Measurements from ENCODE around the gene MAS1. TPM values are rescaled to one million over a fixed set of nuclear protein-coding genes. Genes with fewer than 3 reads are reported as not detected.

The MAS1 gene
- total and polyA plus RNA-seq, 2 experiments from 2014 or later: 0.03 TPM; not detected in 1

- Histone ChIP-seq H3K27ac (ENCODE audit: low read depth) (no peak overlapping the region), H3K79me2 (replicated peaks; ENCODE audit: insufficient read depth) (no peaks in the 10 kb centered on the region), H3F3A (replicated peaks; ENCODE audit: low read depth) (no peaks in the 10 kb centered on the region), H3K36me3 (ENCODE audit: insufficient read depth) (no peaks in the 10 kb centered on the region), H2AFZ (no peak overlapping the region), H3K4me2 (no peak overlapping the region), H3K4me1 (ENCODE audit: insufficient read depth) (peaks cover 6% of the 10 kb centered on the region), H3K27me3 (ENCODE audit: insufficient read depth) (no peaks in the 10 kb centered on the region), H4K20me1 (replicated peaks; ENCODE audit: insufficient read depth) (no peaks in the 10 kb centered on the region), H3K4me3 (no peak overlapping the region), H3K9me2 (ENCODE audit: insufficient read depth) (0 out of 2 replicates have a peak, but pooled peaks cover 9% of the 10 kb centered on the region)
- H3K36me3 Mint-ChIP-seq (ENCODE audit: low read depth): no peaks in the 10 kb centered on the region
- DNase-seq (ENCODE audit: low spot score) (no peak), ATAC-seq (no peak)
- no peak overlapping the region for H3K4me3 Mint-ChIP-seq
- no peak for TF ChIP-seq NANOG (IDR thresholded peaks at IDR 0.05; ENCODE audit: borderline replicate concordance)
- TF ChIP-seq POLR2AphosphoS5 (IDR thresholded peaks at IDR 0.05; ENCODE audit: low read depth): no peak
- TF ChIP-seq STAT1 (IDR thresholded peaks at IDR 0.05; ENCODE audit: unreplicated experiment): no peak
- TF ChIP-seq ZNF331 (CRISPR knock-in tag; IDR thresholded peaks at IDR 0.05; ENCODE audit: low read depth): no peak
- TF ChIP-seq ETS1 (IDR thresholded peaks at IDR 0.05): no peak
- no peak for TF ChIP-seq EZH2 (IDR thresholded peaks at IDR 0.05; ENCODE audit: low read depth, unreplicated experiment)
- no peak for TF ChIP-seq JUNB (IDR thresholded peaks at IDR 0.05; ENCODE audit: unreplicated experiment)
- TF ChIP-seq, protein P1, sequence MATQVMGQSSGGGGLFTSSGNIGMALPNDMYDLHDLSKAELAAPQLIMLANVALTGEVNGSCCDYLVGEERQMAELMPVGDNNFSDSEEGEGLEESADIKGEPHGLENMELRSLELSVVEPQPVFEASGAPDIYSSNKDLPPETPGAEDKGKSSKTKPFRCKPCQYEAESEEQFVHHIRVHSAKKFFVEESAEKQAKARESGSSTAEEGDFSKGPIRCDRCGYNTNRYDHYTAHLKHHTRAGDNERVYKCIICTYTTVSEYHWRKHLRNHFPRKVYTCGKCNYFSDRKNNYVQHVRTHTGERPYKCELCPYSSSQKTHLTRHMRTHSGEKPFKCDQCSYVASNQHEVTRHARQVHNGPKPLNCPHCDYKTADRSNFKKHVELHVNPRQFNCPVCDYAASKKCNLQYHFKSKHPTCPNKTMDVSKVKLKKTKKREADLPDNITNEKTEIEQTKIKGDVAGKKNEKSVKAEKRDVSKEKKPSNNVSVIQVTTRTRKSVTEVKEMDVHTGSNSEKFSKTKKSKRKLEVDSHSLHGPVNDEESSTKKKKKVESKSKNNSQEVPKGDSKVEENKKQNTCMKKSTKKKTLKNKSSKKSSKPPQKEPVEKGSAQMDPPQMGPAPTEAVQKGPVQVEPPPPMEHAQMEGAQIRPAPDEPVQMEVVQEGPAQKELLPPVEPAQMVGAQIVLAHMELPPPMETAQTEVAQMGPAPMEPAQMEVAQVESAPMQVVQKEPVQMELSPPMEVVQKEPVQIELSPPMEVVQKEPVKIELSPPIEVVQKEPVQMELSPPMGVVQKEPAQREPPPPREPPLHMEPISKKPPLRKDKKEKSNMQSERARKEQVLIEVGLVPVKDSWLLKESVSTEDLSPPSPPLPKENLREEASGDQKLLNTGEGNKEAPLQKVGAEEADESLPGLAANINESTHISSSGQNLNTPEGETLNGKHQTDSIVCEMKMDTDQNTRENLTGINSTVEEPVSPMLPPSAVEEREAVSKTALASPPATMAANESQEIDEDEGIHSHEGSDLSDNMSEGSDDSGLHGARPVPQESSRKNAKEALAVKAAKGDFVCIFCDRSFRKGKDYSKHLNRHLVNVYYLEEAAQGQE (IDR thresholded peaks at IDR 0.05; ENCODE audit: unreplicated experiment): no peak
- no peak for TF ChIP-seq ZNF114 (CRISPR knock-in tag; IDR thresholded peaks at IDR 0.05)
- no peak for TF ChIP-seq EZH2phosphoT487 (IDR thresholded peaks at IDR 0.05; ENCODE audit: unreplicated experiment)
- TF ChIP-seq, protein P2, sequence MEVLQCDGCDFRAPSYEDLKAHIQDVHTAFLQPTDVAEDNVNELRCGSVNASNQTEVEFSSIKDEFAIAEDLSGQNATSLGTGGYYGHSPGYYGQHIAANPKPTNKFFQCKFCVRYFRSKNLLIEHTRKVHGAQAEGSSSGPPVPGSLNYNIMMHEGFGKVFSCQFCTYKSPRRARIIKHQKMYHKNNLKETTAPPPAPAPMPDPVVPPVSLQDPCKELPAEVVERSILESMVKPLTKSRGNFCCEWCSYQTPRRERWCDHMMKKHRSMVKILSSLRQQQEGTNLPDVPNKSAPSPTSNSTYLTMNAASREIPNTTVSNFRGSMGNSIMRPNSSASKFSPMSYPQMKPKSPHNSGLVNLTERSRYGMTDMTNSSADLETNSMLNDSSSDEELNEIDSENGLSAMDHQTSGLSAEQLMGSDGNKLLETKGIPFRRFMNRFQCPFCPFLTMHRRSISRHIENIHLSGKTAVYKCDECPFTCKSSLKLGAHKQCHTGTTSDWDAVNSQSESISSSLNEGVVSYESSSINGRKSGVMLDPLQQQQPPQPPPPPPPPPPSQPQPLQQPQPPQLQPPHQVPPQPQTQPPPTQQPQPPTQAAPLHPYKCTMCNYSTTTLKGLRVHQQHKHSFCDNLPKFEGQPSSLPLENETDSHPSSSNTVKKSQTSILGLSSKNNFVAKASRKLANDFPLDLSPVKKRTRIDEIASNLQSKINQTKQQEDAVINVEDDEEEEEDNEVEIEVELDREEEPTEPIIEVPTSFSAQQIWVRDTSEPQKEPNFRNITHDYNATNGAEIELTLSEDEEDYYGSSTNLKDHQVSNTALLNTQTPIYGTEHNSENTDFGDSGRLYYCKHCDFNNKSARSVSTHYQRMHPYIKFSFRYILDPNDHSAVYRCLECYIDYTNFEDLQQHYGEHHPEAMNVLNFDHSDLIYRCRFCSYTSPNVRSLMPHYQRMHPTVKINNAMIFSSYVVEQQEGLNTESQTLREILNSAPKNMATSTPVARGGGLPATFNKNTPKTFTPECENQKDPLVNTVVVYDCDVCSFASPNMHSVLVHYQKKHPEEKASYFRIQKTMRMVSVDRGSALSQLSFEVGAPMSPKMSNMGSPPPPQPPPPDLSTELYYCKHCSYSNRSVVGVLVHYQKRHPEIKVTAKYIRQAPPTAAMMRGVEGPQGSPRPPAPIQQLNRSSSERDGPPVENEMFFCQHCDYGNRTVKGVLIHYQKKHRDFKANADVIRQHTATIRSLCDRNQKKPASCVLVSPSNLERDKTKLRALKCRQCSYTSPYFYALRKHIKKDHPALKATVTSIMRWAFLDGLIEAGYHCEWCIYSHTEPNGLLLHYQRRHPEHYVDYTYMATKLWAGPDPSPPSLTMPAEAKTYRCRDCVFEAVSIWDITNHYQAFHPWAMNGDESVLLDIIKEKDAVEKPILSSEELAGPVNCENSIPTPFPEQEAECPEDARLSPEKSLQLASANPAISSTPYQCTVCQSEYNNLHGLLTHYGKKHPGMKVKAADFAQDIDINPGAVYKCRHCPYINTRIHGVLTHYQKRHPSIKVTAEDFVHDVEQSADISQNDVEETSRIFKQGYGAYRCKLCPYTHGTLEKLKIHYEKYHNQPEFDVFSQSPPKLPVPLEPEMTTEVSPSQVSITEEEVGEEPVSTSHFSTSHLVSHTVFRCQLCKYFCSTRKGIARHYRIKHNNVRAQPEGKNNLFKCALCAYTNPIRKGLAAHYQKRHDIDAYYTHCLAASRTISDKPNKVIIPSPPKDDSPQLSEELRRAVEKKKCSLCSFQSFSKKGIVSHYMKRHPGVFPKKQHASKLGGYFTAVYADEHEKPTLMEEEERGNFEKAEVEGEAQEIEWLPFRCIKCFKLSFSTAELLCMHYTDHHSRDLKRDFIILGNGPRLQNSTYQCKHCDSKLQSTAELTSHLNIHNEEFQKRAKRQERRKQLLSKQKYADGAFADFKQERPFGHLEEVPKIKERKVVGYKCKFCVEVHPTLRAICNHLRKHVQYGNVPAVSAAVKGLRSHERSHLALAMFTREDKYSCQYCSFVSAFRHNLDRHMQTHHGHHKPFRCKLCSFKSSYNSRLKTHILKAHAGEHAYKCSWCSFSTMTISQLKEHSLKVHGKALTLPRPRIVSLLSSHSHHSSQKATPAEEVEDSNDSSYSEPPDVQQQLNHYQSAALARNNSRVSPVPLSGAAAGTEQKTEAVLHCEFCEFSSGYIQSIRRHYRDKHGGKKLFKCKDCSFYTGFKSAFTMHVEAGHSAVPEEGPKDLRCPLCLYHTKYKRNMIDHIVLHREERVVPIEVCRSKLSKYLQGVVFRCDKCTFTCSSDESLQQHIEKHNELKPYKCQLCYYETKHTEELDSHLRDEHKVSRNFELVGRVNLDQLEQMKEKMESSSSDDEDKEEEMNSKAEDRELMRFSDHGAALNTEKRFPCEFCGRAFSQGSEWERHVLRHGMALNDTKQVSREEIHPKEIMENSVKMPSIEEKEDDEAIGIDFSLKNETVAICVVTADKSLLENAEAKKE (CRISPR knock-in tag; IDR thresholded peaks at IDR 0.05): no peak
- H3K27ac Mint-ChIP-seq: no peak overlapping the region
- peaks cover 12% of the 10 kb centered on the region; the same call in 2 of the 3 replicates for H3K4me1 Mint-ChIP-seq
- H3K9me3 Mint-ChIP-seq: peaks cover 8% of the 10 kb centered on the region; the same call in 2 of the 3 replicates
- H3K27me3 Mint-ChIP-seq (ENCODE audit: insufficient read depth, low read depth, poor library complexity): peaks cover 5% of the 10 kb centered on the region
These were observed 19.5 kb upstream of the MAS1 start for GRCh38 chr6:159871241-159871640.
